Lung (tissue), 12 donors: ENCODE data around the gene RLN3. TPM values are rescaled to one million over a fixed set of nuclear protein-coding genes. Genes with fewer than 3 reads are reported as not detected.

ENCODE experiments used
- ATAC-seq: fragments of 200-7000 bp; cut with Tn5 transposase; one replicate; pipeline ENCODE4 v1.9.1; 2020; ENCODE audit warnings: moderate number of reproducible peaks; ENCODE audit not compliant: insufficient read depth, low FRiP score
- DNase-seq, 3 donors: peaks; one replicate each; pipeline ENCODE4 v3.0.0-alpha.2; 2013 to 2017
- H3K27ac ChIP-seq, 2 donors: one replicate each; pipeline ENCODE4 v1.5.1; 2013; ENCODE audit warnings: mild to moderate bottlenecking in 2 of 2, moderate library complexity in 2 of 2, control low read depth in 1 of 2, inconsistent platforms in 1 of 2, low read depth in 1 of 2, low read length in 1 of 2
- H3K27me3 ChIP-seq, 3 donors: one replicate each; pipeline ENCODE4 v1.5.1; 2013; ENCODE audit warnings: low read length in 2 of 3; ENCODE audit not compliant: control insufficient read depth in 3 of 3, insufficient read depth in 3 of 3
- H3K36me3 ChIP-seq, 4 donors: one replicate each; pipeline ENCODE4 v1.5.1; 2013; ENCODE audit warnings: low read length in 4 of 4, mild to moderate bottlenecking in 1 of 4, moderate library complexity in 1 of 4; ENCODE audit not compliant: control insufficient read depth in 4 of 4, insufficient read depth in 4 of 4
- H3K4me1 ChIP-seq, 5 donors: one replicate each; pipeline ENCODE4 v1.5.1; 2013; ENCODE audit warnings: low read length in 5 of 5, mild to moderate bottlenecking in 2 of 5, moderate library complexity in 1 of 5; ENCODE audit not compliant: control insufficient read depth in 5 of 5, insufficient read depth in 5 of 5
- H3K4me3 ChIP-seq: one replicate; pipeline ENCODE4 v1.5.1; 2013; ENCODE audit warnings: mild to moderate bottlenecking, control low read depth, moderate library complexity
- H3K9ac ChIP-seq, 2 donors: one replicate each; pipeline ENCODE4 v1.5.1; 2013; ENCODE audit warnings: low read length in 2 of 2, control low read depth in 1 of 2; ENCODE audit not compliant: insufficient read depth in 1 of 2
- H3K9me3 ChIP-seq, 4 donors: one replicate each; pipeline ENCODE4 v1.5.1; 2013; ENCODE audit warnings: low read length in 3 of 4, mild to moderate bottlenecking in 1 of 4, moderate library complexity in 1 of 4; ENCODE audit not compliant: control insufficient read depth in 4 of 4, insufficient read depth in 3 of 4
- CTCF ChIP-seq: IDR thresholded peaks from 2 replicates; pipeline ENCODE4 v1.5.1; 2012; ENCODE audit warnings: mild to moderate bottlenecking; ENCODE audit errors: control extremely low read depth, extremely low read depth
- WGBS, 2 donors: extraction: QIAGEN DNeasy Blood & Tissue Kit; methylation state at CpG; one replicate each; pipeline ENCODE4 v1.1.7; 2013; 5-methylcytosine and 5-hydroxymethylcytosine counted together
- polyA plus RNA-seq, 2 donors: library from polyadenylated mRNA; stranded (reverse); fragments of 200-250 nt; gene quantifications; one replicate each; pipeline ENCODE4 v1.2.1, GENCODE V29; 2013
- total RNA-seq, 2 donors: library from RNA; depleted of rRNA in 1 of 2; stranded (reverse); fragments of >200 nt in 1 of 2; gene quantifications; one replicate each; pipeline ENCODE4 v1.2.1, GENCODE V29; 2014 to 2021
- donor health status: control.
- donor health status: control.
- donor health status: Bipolar disorder and iron deficiency.
- donor health status: healthy.
- donor health status: DM: yes; HTN: yes; CAD: no.

The RLN3 gene
- total and polyA plus RNA-seq, 4 donors, result 0.50 to 0.52 TPM; not detected in 2

- H3K27me3 ChIP-seq, result no peaks in the 10 kb centered on the region
- peak within 1 kb of the TSS; percentile 96 to 100 for H3K27ac ChIP-seq
- peak within 1 kb of the TSS; percentile 78 for H3K4me3 ChIP-seq
- no peaks in the 10 kb centered on the region for H3K36me3 ChIP-seq
- WGBS, 2 donors, result 0 to 1% methylated on average over 54 to 58 of the region's 58 CpGs
- H3K9ac ChIP-seq, result peak within 1 kb of the TSS; percentile 84 to 95
- peak; percentile 100 for DNase-seq
- TF ChIP-seq CTCF, result no peak
- no peaks in the 10 kb centered on the region for H3K9me3 ChIP-seq
- ATAC-seq, result peak; percentile 83
- peaks cover 0 to 5% (median 3%) of the 10 kb centered on the region in 5 donors for H3K4me1 ChIP-seq
Measured at GRCh38 chr19:14006085-14006765, 21.7 kb upstream of the RLN3 start, which contains the start of gene RFX1. RFX1 (minus strand) TSS chr19:14006320; CDS start chr19:13993843, 12,477 bp downstream.

- Histone ChIP-seq H3K4me3 (peak overlapping the region; percentile 78), H3K36me3 (no peaks in the 10 kb centered on the region), H3K9ac (peak overlapping the region; percentile 84 to 95), H3K27ac (peak overlapping the region; percentile 96 to 100), H3K27me3 (no peaks in the 10 kb centered on the region), H3K4me1 (peaks cover 0 to 4% (median 3%) of the 10 kb centered on the region in 5 donors), H3K9me3 (no peaks in the 10 kb centered on the region)
- TF ChIP-seq CTCF, result no peak
- peak; percentile 7 for ATAC-seq
- 5% methylated on average over 56 of the region's 56 CpGs for WGBS, 2 donors
- no peak for DNase-seq
Measured at GRCh38 chr19:14006766-14007562, 21.0 kb upstream of the RLN3 start.

GRCh38 chr19:14012378-14012915 lies 15.5 kb upstream of the RLN3 start:
- WGBS, 2 donors, result 88 to 90% methylated on average over 2 of the region's 2 CpGs
- DNase-seq (no peak), ATAC-seq (no peak)

More at GRCh38 chr19:14012378-14012915, 15.5 kb upstream of the RLN3 start:
- H3K9ac ChIP-seq, result no peak overlapping the region
- H3K27ac ChIP-seq, result no peak overlapping the region
- no peaks in the 10 kb centered on the region for H3K4me1 ChIP-seq
- no peak overlapping the region for H3K4me3 ChIP-seq
- TF ChIP-seq CTCF, result no peak
- no peaks in the 10 kb centered on the region for H3K27me3 ChIP-seq
- H3K9me3 ChIP-seq, result no peaks in the 10 kb centered on the region
- H3K36me3 ChIP-seq, result no peaks in the 10 kb centered on the region
